Smooth muscle cell (in vitro differentiated cells): ENCODE measurements around the gene PMM2. TPM values are rescaled to one million over a fixed set of nuclear protein-coding genes. Genes with fewer than 3 reads are reported as not detected.

ENCODE experiments used
- DNase-seq: peaks from one replicate; lab custom pipeline; 2025; ENCODE audit not compliant: unreplicated experiment; lab: John Stamatoyannopoulos, UW
- H2AFZ ChIP-seq: fragments of 200-600 bp; sonication (generic); 2 replicates; pipeline ENCODE4 v1.6.0; 2016; ENCODE audit warnings: antibody characterized with exemption, low read depth, mild to moderate bottlenecking
- H3F3A ChIP-seq: fragments of 200-600 bp; sonication (generic); 2 replicates; pipeline ENCODE4 v1.6.0; 2017; ENCODE audit warnings: antibody characterized with exemption, low read depth
- H3K27ac ChIP-seq: fragments of 200-600 bp; sonication (generic); 2 replicates; pipeline ENCODE4 v1.5.1; 2016; ENCODE audit warnings: low read depth, mild to moderate bottlenecking
- H3K27me3 ChIP-seq: fragments of 200-600 bp; sonication (generic); 2 replicates; pipeline ENCODE4 v1.6.1; 2016; ENCODE audit warnings: low read depth, mild to moderate bottlenecking
- H3K36me3 ChIP-seq: fragments of 200-600 bp; sonication (generic); 2 replicates; pipeline ENCODE4 v1.5.1; 2016; ENCODE audit warnings: low read depth
- H3K4me1 ChIP-seq: fragments of 200-600 bp; sonication (generic); 2 replicates; pipeline ENCODE4 v1.5.1; 2016; ENCODE audit warnings: low read depth
- H3K4me2 ChIP-seq: fragments of 200-600 bp; sonication (generic); 2 replicates; pipeline ENCODE4 v1.6.0; 2016; ENCODE audit warnings: mild to moderate bottlenecking
- H3K4me3 ChIP-seq: fragments of 200-600 bp; sonication (generic); 2 replicates; pipeline ENCODE4 v1.5.1; 2016; ENCODE audit warnings: mild to moderate bottlenecking
- H3K79me2 ChIP-seq: fragments of 200-600 bp; sonication (generic); 2 replicates; pipeline ENCODE4 v1.6.0; 2016; ENCODE audit warnings: low read depth, mild to moderate bottlenecking
- H3K9ac ChIP-seq: fragments of 200-600 bp; sonication (generic); 2 replicates; pipeline ENCODE4 v1.6.0; 2016; ENCODE audit warnings: low read depth
- H3K9me3 ChIP-seq: fragments of 200-600 bp; sonication (generic); replicated peaks from 2 replicates; pipeline ENCODE4 v1.5.1; 2016; ENCODE audit warnings: low read depth
- H4K20me1 ChIP-seq: fragments of 200-600 bp; sonication (generic); 2 replicates; pipeline ENCODE4 v1.6.0; 2016; ENCODE audit warnings: low read depth
- CTCF ChIP-seq: fragments of 200-600 bp; sonication (generic); IDR thresholded peaks from 2 replicates; pipeline ENCODE4 v1.5.1; 2017; ENCODE audit warnings: borderline replicate concordance, mild to moderate bottlenecking, antibody characterized with exemption; ENCODE audit not compliant: insufficient read depth, poor library complexity, severe bottlenecking
- WGBS: methylation state at CpG from one replicate; pipeline ENCODE4 v1.1.7; 2016; ENCODE audit warnings: low lambda C conversion rate; 5-methylcytosine and 5-hydroxymethylcytosine counted together
- polyA plus RNA-seq: library from polyadenylated mRNA; unstranded; fragments of >200 nt; fragmentation: Nextera tagmentation; extraction: Ambion mirVana; gene quantifications from 2 replicates; pipeline ENCODE4 v1.2.1, GENCODE V29; 2016
- total RNA-seq: library from RNA; depleted of rRNA; stranded (reverse); fragments of >200 nt; gene quantifications from 2 replicates; pipeline ENCODE4 v1.2.3, GENCODE V29; 2014

The PMM2 gene
- total and polyA plus RNA-seq, 2 experiments from 2014 or later, result 31.4 to 33.5 TPM

- no peak overlapping the region for H3K4me2 ChIP-seq
- no peak overlapping the region for H3K27ac ChIP-seq
- 91% methylated on average over 23 of the region's 23 CpGs for WGBS
- no peak overlapping the region for H3K4me3 ChIP-seq
- DNase-seq, result no peak
- H3K36me3 ChIP-seq, result peaks cover 10% of the 10 kb centered on the region
- H3F3A ChIP-seq, result peaks cover 7% of the 10 kb centered on the region
- no peak overlapping the region for H2AFZ ChIP-seq
- no peaks in the 10 kb centered on the region for H3K27me3 ChIP-seq
- peaks cover 14% of the 10 kb centered on the region for H3K4me1 ChIP-seq
- no peak overlapping the region for H3K9ac ChIP-seq
- H4K20me1 ChIP-seq, result peaks cover 92% of the 10 kb centered on the region
- peaks cover 3% of the 10 kb centered on the region for H3K79me2 ChIP-seq
- TF ChIP-seq CTCF, result no peak
- no peaks in the 10 kb centered on the region for H3K9me3 ChIP-seq
Observed at GRCh38 chr16:8888951-8889892, 91.6 kb downstream of the PMM2 start.

- no peak overlapping the region for H2AFZ ChIP-seq
- peaks cover 3% of the 10 kb centered on the region for H3K79me2 ChIP-seq
- H3K27me3 ChIP-seq, result no peaks in the 10 kb centered on the region
- H3K4me2 ChIP-seq, result no peak overlapping the region
- H3K27ac ChIP-seq, result no peak overlapping the region
- peaks cover 14% of the 10 kb centered on the region for H3K36me3 ChIP-seq
- H3K9ac ChIP-seq, result no peak overlapping the region
- H3K9me3 ChIP-seq, result no peaks in the 10 kb centered on the region
- peaks cover 94% of the 10 kb centered on the region for H4K20me1 ChIP-seq
- H3F3A ChIP-seq, result peaks cover 7% of the 10 kb centered on the region
- no peak for DNase-seq
- no peak for TF ChIP-seq CTCF
- 74% methylated on average over 14 of the region's 14 CpGs for WGBS
- H3K4me1 ChIP-seq, result peaks cover 14% of the 10 kb centered on the region
- no peak overlapping the region for H3K4me3 ChIP-seq
Observed at GRCh38 chr16:8889893-8890548, 92.4 kb downstream of the PMM2 start.

GRCh38 chr16:8890549-8890921 lies 92.9 kb downstream of the PMM2 start:
- H4K20me1 ChIP-seq, result peaks cover 89% of the 10 kb centered on the region
- DNase-seq, result no peak
- H3K9ac ChIP-seq, result no peak overlapping the region
- H3K4me1 ChIP-seq, result peaks cover 13% of the 10 kb centered on the region
- H3F3A ChIP-seq, result peaks cover 5% of the 10 kb centered on the region
- no peaks in the 10 kb centered on the region for H3K9me3 ChIP-seq
- H3K27ac ChIP-seq, result no peak overlapping the region
- H3K4me2 ChIP-seq, result no peak overlapping the region
- no peaks in the 10 kb centered on the region for H3K27me3 ChIP-seq
- peaks cover 17% of the 10 kb centered on the region for H3K36me3 ChIP-seq
- 92% methylated on average over 5 of the region's 5 CpGs for WGBS
- H2AFZ ChIP-seq, result no peak overlapping the region
- TF ChIP-seq CTCF, result no peak
- H3K4me3 ChIP-seq, result no peak overlapping the region
- peaks cover 3% of the 10 kb centered on the region for H3K79me2 ChIP-seq
